ENCODE measurements around the gene FXYD6.

- TF ChIP-seq CTCF (IDR thresholded peaks at IDR 0.05) (no peak), POLR2AphosphoS5 (IDR thresholded peaks at IDR 0.05; ENCODE audit: low read depth, low read length) (no peak), SIN3A (IDR thresholded peaks at IDR 0.05; ENCODE audit: borderline replicate concordance, insufficient read depth, low read depth, low read length) (no peak), TCF7L2 (IDR thresholded peaks at IDR 0.05; ENCODE audit: low read depth, low read length) (no peak), REST (IDR thresholded peaks at IDR 0.05; ENCODE audit: insufficient read depth in 1 of 2, low read depth in 2 of 2, low read length in 1 of 2) (no peak)
Observed at GRCh38 chr11:117891362-117891761, 14.9 kb upstream of the FXYD6 start.

Measured in Panc1 (cell line).